ENCODE data around the gene LRRC37B. TPM values are rescaled to one million over a fixed set of nuclear protein-coding genes. Genes with fewer than 3 reads are reported as not detected.
"Not testable (repeated sequence)": the region's sequence is repeated elsewhere in the genome, so short reads cannot be mapped to it uniquely, and the experiment has no call there.

The LRRC37B gene
- polyA plus RNA-seq, 3 donors = 1.8 to 31.2 (median 2.1) TPM

DNA sequence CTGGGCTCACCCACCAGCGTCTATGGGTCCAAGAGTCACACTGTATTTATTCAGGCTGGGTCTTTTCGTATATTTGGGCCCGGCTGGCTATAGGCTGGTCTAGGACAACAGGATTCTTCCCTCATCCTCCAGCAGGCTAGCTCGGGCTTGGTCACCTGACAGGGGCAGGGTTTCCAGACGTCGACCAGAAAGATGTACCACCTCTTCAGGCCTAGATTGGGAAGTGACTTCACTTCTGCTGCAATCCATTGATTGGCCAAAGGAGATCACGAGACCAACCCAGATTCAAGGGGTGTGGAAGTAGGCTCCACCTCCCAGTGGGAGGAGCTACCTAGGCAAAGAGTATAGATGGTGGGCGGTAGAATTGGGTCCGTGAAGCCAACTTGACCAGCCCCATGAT is 53.5 kb downstream of the LRRC37B start:
- H3K4me1 Mint-ChIP-seq = peaks cover 11% of the 10 kb centered on the region
- intact Hi-C loops (cut with micrococcal nuclease); H3K36me3 ChIP-seq (replicated peaks in 1 of 2; ENCODE audit: control insufficient read depth in 1 of 2, insufficient read depth in 2 of 2, low read length in 2 of 2); H3K9me3 Mint-ChIP-seq; H4K20me1 ChIP-seq (ENCODE audit: insufficient read depth, low read length); H3K9me3 ChIP-seq (replicated peaks in 1 of 2; ENCODE audit: control insufficient read depth in 1 of 2, insufficient read depth in 1 of 2, low read length in 2 of 2); H3K27me3 Mint-ChIP-seq (ENCODE audit: low read depth in 3 of 3); DNase-seq; H3K4me3 Mint-ChIP-seq; H3K9ac ChIP-seq (ENCODE audit: insufficient read depth, low read length, poor library complexity, severe bottlenecking); H3K4me1 ChIP-seq (ENCODE audit: control insufficient read depth in 1 of 2, insufficient read depth in 2 of 2, low read length in 2 of 2); H3K4me2 ChIP-seq (replicated peaks; ENCODE audit: extremely low read depth, low read length, poor library complexity, severe bottlenecking); H3K36me3 Mint-ChIP-seq; H3K27ac Mint-ChIP-seq; H3K27me3 ChIP-seq (ENCODE audit: control insufficient read depth in 2 of 2, insufficient read depth in 2 of 2, low read length in 2 of 2); H2AFZ ChIP-seq (ENCODE audit: insufficient read depth, low read depth, low read length, poor library complexity, severe bottlenecking); H3K27ac ChIP-seq (ENCODE audit: low read depth in 1 of 2, low read length in 2 of 2); H3K79me2 ChIP-seq (ENCODE audit: insufficient read depth, low read length); H3K4me3 ChIP-seq (replicated peaks in 1 of 3; ENCODE audit: low read depth in 2 of 3, low read length in 3 of 3): not testable (repeated sequence)
- WGBS (ENCODE audit: insufficient coverage) = no CpG with 5 or more reads among the region's 9 CpGs

DNA sequence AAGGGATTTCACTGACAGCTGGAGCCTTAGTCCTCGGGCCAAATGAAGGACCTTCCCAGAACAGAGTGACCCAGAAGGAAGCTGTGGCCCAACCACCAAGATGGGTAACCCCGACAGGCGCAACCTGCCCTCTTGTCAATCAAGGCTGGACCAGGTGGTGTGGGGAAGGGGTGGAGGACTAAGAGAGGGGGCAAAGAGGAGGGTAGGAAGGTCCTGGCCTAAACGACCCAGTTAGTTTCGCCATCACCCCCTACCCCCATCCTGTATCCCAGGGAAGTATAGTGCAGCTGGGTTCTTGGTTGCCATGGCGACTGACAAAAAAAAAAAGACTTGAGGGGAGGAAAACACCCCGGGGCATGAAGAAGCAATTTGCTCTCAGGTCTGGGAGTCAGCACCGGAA is 54.7 kb downstream of the LRRC37B start:
- H3K4me2 ChIP-seq (replicated peaks; ENCODE audit: extremely low read depth, low read length, poor library complexity, severe bottlenecking); H3K27me3 Mint-ChIP-seq (ENCODE audit: low read depth in 3 of 3); H3K9me3 ChIP-seq (replicated peaks in 1 of 2; ENCODE audit: control insufficient read depth in 1 of 2, insufficient read depth in 1 of 2, low read length in 2 of 2); H3K9ac ChIP-seq (ENCODE audit: insufficient read depth, low read length, poor library complexity, severe bottlenecking); H3K79me2 ChIP-seq (ENCODE audit: insufficient read depth, low read length); H3K36me3 Mint-ChIP-seq; H3K36me3 ChIP-seq (replicated peaks in 1 of 2; ENCODE audit: control insufficient read depth in 1 of 2, insufficient read depth in 2 of 2, low read length in 2 of 2); H3K4me1 ChIP-seq (ENCODE audit: control insufficient read depth in 1 of 2, insufficient read depth in 2 of 2, low read length in 2 of 2); H3K27ac ChIP-seq (ENCODE audit: low read depth in 1 of 2, low read length in 2 of 2); H3K9me3 Mint-ChIP-seq; H4K20me1 ChIP-seq (ENCODE audit: insufficient read depth, low read length); H3K4me3 ChIP-seq (replicated peaks in 1 of 3; ENCODE audit: low read depth in 2 of 3, low read length in 3 of 3); H3K27me3 ChIP-seq (ENCODE audit: control insufficient read depth in 2 of 2, insufficient read depth in 2 of 2, low read length in 2 of 2); H2AFZ ChIP-seq (ENCODE audit: insufficient read depth, low read depth, low read length, poor library complexity, severe bottlenecking); intact Hi-C loops (cut with micrococcal nuclease): not testable (repeated sequence)
- peak overlapping the region in 1 of 2 donors; percentile 15 for H3K4me3 Mint-ChIP-seq
- WGBS (ENCODE audit: insufficient coverage) = no CpG with 5 or more reads among the region's 8 CpGs
- peaks cover 11% of the 10 kb centered on the region for H3K4me1 Mint-ChIP-seq
- H3K27ac Mint-ChIP-seq = peak overlapping the region in 3 of 7 donors; percentile 12 to 58 (median 32)
- peak in 1 of 3 donors; percentile 14 for DNase-seq

DNA sequence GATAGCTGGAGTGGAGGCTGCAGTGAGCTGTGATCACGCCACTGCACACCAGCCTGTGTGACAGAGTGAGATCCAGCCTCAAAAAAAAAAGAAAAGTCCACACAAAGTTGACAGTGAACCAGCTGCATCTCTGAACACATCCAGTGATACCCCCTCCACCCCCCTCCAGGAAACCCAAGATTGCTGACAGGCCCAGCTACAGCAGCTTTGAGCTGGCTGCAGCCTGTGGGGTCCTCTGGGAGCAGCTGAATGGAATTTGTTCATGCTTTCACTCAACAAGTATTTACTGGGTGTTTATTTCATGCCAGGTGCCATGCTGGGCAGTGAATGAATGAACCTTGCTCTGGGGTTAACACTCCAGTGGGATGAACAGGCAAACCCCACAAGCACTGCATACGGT is 56.9 kb downstream of the LRRC37B start:
- DNase-seq; H3K9me3 Mint-ChIP-seq; H2AFZ ChIP-seq (ENCODE audit: insufficient read depth, low read depth, low read length, poor library complexity, severe bottlenecking); H3K4me3 ChIP-seq (replicated peaks in 1 of 3; ENCODE audit: low read depth in 2 of 3, low read length in 3 of 3); H3K4me3 Mint-ChIP-seq; H3K9ac ChIP-seq (ENCODE audit: insufficient read depth, low read length, poor library complexity, severe bottlenecking); H3K27me3 ChIP-seq (ENCODE audit: control insufficient read depth in 2 of 2, insufficient read depth in 2 of 2, low read length in 2 of 2); H3K9me3 ChIP-seq (replicated peaks in 1 of 2; ENCODE audit: control insufficient read depth in 1 of 2, insufficient read depth in 1 of 2, low read length in 2 of 2); H3K79me2 ChIP-seq (ENCODE audit: insufficient read depth, low read length); H3K27ac ChIP-seq (ENCODE audit: low read depth in 1 of 2, low read length in 2 of 2); H3K4me1 ChIP-seq (ENCODE audit: control insufficient read depth in 1 of 2, insufficient read depth in 2 of 2, low read length in 2 of 2); H3K4me2 ChIP-seq (replicated peaks; ENCODE audit: extremely low read depth, low read length, poor library complexity, severe bottlenecking); H3K27ac Mint-ChIP-seq; H3K27me3 Mint-ChIP-seq (ENCODE audit: low read depth in 3 of 3); H4K20me1 ChIP-seq (ENCODE audit: insufficient read depth, low read length); H3K36me3 Mint-ChIP-seq; H3K36me3 ChIP-seq (replicated peaks in 1 of 2; ENCODE audit: control insufficient read depth in 1 of 2, insufficient read depth in 2 of 2, low read length in 2 of 2); intact Hi-C loops (cut with micrococcal nuclease): not testable (repeated sequence)
- 100% methylated on average over 1 of the region's 2 CpGs for WGBS (ENCODE audit: insufficient coverage)
- peaks cover 15% of the 10 kb centered on the region for H3K4me1 Mint-ChIP-seq

DNA sequence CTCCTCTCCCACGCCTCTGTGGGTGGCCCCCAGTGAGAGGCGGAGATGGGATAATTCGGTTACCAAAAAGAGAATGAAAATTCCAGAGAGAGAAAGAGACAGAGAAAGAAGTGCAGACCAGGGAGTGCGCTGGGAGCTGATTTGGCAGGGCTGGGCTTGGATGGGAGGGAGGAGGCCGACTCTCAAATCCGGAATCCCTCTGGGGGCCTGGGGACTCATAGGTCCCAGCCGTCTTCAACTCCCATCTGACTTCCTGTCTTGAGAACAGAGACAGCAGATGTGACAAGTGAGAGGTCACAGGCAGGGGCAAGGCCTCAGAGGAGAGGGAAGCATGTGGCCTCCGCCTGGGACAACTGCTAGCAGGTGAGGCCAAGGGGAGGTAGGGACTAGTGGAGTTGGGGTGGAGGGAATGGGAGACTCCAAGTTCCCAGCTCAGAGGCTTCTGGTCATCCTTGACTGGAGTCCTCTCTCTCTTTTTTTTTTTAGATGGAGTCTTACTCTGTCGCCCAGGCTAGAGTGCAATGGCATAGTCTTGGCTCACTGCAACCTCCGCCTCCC is 59.0 kb downstream of the LRRC37B start:
- H3K4me3 ChIP-seq (replicated peaks in 1 of 3; ENCODE audit: low read depth in 2 of 3, low read length in 3 of 3); H3K27ac ChIP-seq (ENCODE audit: low read depth in 1 of 2, low read length in 2 of 2); H3K36me3 Mint-ChIP-seq; H3K36me3 ChIP-seq (replicated peaks in 1 of 2; ENCODE audit: control insufficient read depth in 1 of 2, insufficient read depth in 2 of 2, low read length in 2 of 2); intact Hi-C loops (cut with micrococcal nuclease); H2AFZ ChIP-seq (ENCODE audit: insufficient read depth, low read depth, low read length, poor library complexity, severe bottlenecking); H3K9me3 ChIP-seq (replicated peaks in 1 of 2; ENCODE audit: control insufficient read depth in 1 of 2, insufficient read depth in 1 of 2, low read length in 2 of 2); H3K4me2 ChIP-seq (replicated peaks; ENCODE audit: extremely low read depth, low read length, poor library complexity, severe bottlenecking); H3K27me3 ChIP-seq (ENCODE audit: control insufficient read depth in 2 of 2, insufficient read depth in 2 of 2, low read length in 2 of 2); DNase-seq; H3K27ac Mint-ChIP-seq; H3K79me2 ChIP-seq (ENCODE audit: insufficient read depth, low read length); H3K9me3 Mint-ChIP-seq; H3K9ac ChIP-seq (ENCODE audit: insufficient read depth, low read length, poor library complexity, severe bottlenecking); H3K4me3 Mint-ChIP-seq; H3K27me3 Mint-ChIP-seq (ENCODE audit: low read depth in 3 of 3); H3K4me1 ChIP-seq (ENCODE audit: control insufficient read depth in 1 of 2, insufficient read depth in 2 of 2, low read length in 2 of 2); H4K20me1 ChIP-seq (ENCODE audit: insufficient read depth, low read length): not testable (repeated sequence)
- H3K4me1 Mint-ChIP-seq = peaks cover 15% of the 10 kb centered on the region
- 100% methylated on average over 2 of the region's 10 CpGs for WGBS (ENCODE audit: insufficient coverage)
